Activated CD4-positive, alpha-beta T cell treated with anti-CD3 and anti-CD28 coated beads for 1 hour (primary cell): Measurements from ENCODE around the gene COX7B.
A peak's percentile ranks its signal among the peaks of the same experiment; 100 is the strongest.
"Not testable (repeated sequence)": the region's sequence is repeated elsewhere in the genome, so short reads cannot be mapped to it uniquely, and the experiment has no call there.

ENCODE experiments used
- DNase-seq: peaks from one replicate; pipeline ENCODE4 v3.0.0-alpha.2; 2020

Gene COX7B, protein sequence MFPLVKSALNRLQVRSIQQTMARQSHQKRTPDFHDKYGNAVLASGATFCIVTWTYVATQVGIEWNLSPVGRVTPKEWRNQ

DNA sequence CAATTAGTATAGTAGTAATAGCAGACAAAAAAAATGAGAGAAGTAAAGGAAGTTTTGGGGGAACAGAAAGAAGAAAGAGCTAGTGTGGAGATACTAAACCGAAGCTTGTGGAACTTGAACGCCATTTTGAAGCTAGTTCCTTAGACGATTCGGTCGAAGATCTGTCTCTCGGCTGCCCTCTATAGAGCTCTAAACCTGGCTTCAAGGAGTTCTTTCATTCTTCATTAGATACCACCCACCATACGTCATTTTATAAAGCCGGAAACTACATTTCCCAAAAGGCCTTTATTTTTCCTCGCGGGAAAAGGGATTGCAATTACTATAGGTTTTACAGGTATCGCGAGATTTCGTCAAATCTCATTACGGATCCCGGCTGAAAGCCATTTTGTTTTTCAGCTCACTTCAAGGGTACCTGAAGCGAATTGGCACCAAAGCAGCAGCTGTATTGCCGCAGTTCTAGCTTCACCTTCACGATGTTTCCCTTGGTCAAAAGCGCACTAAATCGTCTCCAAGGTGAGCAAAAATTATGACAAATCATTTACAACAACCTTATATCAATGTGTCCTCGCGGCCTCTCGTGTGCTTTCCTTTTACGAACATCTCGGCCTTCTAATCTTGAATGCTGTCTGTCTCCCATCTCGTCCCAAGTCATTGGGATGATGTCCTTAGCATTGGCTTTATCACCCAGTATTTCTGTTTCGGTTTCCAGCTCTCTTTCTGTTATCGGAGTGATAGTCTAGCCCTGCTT, at the start of gene COX7B:
Gene COX7B (plus strand): TSS at position 388 of the 748 bp plus-strand sequence. CDS start 86 bp downstream, at position 474.
- DNase-seq = peak; percentile 32

DNA sequence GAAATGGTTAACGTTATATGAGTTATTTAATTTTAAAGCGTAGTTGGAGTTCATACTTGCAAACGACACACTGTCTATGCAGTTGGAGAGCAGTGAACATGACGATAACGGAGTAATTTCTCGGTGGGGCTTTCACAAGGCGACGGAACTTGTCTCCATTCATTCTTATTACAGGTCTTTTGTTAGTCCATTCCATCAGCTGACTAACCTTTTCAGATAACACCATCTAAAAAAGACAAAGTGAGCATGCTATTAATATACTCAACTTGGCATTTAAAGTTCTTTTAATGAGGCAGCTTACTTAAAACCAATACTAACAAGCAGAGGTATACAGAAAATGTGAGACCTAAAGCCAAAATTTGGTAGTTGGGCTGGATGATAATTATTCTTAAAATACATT, 23.9 kb upstream of the COX7B start:
- DNase-seq = no peak

DNA sequence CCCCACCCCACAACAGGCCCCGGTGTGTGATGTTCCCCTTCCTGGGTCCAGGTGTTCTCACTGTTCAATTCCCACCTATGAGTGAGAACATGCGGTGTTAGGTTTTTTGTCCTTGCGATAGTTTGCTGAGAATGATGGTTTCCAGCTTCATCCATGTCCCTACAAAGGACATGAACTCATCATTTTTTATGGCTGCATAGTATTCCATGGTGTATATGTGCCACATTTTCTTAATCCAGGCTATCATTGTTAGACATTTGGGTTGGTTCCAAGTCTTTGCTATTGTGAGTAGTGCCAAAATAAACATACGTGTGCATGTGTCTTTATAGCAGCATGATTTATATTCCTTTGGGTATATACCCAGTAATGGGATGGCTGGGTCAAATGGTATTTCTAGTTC, 17.9 kb upstream of the COX7B start:
- not testable (repeated sequence) for DNase-seq

DNA sequence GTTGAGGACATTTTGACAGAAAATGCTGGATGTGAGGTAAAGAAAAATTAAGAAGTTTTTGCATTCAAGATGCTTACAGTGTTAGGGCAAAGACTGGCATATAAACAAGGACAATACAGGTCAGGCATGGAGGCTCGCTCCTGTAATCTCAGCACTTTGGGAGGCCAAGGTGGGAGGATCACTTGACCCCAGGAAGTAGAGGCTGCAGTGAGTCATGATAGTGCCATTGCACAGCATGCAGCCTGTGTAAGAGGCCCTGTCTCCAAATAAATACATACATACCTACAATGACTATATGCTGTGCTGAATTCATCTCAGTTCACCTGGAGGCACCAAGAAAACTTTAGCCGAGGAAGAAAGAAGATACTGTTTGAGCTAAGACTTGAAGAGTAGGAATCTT, 6.4 kb upstream of the COX7B start:
- no peak for DNase-seq

DNA sequence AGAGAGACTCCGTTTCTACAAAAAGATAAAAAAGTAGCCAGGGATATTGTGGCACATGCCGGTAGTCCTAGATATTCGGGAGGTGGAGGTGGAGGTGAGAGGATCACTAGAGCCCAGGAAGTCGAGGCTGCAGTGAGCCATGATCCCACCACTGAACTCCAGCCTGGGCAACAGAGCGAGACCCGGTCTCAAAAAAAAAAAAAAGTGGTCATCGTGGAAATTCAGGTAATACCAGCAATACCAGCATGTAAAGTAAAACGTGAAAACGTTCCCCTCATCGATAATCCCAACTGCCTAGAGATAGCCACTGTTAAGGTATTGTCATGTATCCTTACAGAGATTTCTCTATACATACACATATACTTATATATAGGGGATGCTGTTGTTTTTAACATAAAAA, 5.6 kb upstream of the COX7B start:
- no peak for DNase-seq

DNA sequence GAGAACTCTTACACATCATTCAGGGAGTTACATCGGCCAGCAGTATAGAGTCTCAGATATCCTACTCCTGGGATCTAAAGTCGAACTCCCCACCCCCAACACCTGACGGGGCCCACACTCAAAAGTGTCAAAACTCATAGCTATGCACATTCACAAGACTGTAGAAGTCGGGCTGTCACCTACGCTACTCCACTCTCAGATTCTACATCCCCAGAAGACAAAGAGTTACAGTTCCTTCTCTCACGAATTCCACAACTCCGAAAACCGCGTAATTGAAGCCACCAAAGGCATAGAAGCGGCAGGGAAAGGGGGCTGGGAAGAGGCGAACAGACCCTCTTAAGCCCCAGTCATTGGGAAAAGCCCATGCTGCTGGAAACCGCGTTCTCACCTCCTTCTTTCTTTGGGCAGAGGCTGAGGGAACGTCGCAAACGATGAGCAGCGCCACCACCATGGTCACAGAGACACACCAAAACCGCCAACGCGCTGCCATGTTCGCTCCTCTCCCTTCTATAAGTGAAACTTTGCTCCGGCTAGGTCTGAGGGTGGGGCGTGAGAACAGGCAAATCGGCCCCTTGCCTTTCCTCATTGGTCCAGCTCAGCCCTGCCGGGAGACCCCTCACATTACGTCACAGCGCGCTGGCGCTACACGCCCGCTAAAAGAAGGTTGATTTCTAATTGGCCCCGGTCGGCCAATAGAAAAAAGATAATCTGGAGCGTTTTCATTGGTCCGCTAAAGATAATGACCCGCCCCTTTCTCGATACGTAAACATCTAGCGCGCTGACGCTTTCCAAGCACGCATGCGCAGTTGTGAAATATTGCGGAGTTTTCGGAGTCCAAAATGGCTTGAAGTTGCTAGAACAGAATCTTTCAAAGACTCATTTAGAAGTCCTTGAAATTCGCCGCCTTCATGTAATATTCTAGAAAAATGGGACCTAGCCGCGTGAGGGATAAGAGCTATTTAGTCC, 4.1 kb upstream of the COX7B start, which contains the start of gene MAGT1:
Gene MAGT1 (minus strand): TSS at position 515 of the 966 bp plus-strand sequence. CDS start 25 bp downstream, at position 490.
- peak; percentile 83 for DNase-seq

DNA sequence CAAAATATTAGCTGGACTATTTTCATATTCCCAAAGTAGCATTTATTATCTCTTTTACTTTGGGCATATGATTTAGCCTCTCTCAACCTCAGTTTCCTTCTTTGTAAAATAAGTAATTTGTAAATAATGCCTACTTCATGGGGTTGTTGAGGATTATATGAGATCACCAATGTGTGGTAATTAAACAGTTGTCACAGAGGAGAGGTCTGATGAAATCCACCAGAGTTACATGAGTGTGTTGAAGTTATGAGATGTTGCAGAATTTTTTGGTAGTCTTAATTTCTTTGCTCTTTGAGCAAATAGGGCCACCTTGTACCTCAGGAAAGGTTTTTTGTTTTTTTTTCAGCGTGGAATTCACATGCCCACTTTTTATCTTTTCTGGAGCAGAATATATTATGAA, 1.4 kb downstream of the COX7B start:
- no peak for DNase-seq

DNA sequence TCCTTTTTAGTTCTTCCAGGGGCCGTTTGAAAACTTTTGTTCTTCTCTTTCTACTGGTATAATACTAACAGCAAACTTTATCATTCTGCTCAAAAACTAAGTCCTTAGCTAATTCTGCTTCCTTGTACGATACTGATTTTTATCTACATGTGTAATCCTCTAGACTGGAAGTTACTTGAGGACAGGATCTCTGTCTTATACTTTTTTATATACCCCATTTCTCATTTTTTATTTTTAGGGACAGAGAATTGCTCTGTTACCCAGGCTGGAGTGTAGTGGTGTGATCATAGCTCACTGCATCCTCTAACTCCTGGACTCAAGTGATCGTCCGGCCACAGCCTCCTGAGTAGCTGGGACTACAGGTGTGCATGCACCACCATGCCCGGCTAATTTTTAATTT, 2.2 kb downstream of the COX7B start:
- no peak for DNase-seq

DNA sequence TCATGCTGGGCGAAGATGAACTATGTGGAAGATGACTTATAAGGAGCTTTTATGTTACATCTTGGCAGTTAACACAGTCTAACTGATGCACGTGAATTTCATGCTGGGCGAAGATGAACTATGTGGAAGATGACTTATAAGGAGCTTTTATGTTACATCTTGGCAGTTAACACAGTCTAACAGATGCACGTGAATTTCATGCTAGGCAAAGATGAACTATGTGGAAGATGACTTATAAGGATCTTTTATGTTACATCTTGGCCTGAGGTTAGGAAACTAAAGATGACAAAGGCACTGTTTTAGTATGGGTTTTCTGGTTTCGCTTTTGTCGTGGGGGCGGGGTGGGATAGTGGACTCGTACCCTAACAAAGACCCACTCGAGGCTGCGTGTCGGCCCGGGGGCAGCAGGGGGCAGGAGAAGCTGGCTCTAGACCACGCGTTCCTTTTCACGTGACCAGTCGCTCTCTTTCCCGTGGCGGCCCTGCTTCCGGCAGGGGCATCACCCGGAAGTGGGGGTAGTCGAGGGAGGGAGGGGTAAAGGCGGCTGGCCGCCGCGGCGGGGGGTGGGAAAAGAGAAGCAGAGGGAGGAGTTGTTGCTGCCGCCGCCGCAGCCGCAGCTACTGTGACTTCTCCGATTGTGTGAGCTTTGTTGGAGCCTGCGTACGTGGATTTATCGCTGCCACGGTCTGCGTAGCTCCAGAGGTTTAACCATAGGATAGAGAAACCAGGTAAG, 11.0 kb downstream of the COX7B start, which contains the start of gene ATP7A:
Gene ATP7A (plus strand): TSS at position 586 of the 733 bp plus-strand sequence. CDS start 60,949 bp downstream, outside the sequence.
- DNase-seq = peak; percentile 85

DNA sequence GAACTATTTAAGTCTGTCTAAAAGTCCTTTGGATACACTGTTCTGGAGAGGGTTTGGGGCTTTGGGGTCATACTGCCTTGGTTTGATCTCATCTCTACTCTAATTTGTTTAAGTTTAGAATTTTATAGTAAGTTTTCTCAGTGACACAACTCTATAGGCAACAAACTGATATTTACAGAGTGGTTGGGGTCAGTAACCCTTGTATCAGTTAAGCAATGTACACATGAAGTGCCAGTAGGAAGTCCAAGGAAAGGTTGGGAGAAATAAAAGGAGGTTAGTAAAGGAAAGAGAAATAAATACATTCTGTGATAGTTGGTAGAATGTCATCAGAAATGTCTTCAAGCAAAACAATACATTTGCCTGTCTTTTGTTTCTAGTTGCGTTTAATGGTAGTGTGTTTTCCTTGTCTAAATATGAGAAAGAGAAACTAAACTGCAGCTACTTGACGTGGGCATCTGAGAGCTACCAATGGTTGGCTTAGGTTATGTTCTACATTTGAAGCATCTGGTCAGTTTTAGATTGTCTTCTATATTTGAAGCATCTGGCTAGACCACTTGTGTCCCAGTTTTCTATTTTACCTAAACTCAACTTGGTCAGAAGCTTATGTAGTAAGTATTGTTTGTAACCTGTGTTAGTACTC, 18.1 kb downstream of the COX7B start:
- no peak for DNase-seq

DNA sequence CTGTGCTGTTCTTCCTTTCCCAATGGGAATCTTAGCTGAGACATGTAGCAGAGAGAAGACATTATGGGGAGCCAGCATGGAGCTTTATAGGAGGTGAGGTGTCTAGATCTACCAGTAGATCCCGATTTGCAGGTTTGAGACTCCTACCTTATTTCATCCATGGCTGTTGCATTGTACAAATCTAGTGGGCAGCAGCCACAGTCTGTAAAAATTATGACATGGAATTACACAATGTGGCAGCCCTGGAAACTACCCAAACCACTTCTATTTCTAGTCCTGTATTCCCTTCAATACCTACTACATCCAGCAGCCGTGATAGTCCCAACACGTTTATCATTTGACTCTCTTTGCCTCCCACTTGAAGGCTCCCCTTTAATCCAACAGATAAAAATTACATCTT, 19.3 kb downstream of the COX7B start:
- DNase-seq = no peak

DNA sequence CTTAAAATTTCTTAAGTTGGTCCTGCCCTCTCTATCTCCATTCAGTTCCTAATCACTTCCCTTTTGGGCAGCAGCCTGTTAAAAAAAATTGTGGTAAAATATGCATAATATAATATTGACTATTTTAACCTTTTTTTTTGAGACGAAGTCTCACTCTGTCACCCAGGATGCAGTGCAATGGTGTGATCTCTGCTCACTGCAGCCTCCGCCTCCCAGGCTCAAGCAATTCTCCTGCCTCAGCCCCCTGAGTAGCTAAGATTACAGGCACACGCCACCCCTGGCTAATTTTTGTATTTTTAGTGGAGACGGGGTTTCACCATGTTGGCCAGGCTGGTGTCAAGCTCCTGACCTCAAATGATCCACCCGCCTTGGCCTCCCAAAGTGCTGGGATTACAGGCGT, 20.1 kb downstream of the COX7B start:
- not testable (repeated sequence) for DNase-seq

DNA sequence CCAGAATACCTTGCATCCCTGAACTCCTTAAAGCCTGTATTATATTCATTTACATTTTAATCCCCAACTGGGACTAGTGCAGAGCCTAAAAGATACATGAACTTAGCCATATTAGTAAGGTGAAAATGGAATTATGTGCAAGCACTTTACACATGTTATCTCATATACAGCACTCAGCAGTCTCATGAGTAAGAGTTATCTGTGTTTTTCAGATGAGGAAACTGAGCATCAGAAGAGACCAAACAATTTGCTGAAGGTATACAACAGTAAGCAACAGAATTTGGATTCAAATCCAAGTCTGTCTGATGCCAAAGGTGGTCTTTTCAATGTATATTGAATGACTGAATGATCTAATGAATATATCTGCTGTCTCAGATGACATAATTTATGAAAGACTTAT, 23.5 kb downstream of the COX7B start:
- DNase-seq = no peak

DNA sequence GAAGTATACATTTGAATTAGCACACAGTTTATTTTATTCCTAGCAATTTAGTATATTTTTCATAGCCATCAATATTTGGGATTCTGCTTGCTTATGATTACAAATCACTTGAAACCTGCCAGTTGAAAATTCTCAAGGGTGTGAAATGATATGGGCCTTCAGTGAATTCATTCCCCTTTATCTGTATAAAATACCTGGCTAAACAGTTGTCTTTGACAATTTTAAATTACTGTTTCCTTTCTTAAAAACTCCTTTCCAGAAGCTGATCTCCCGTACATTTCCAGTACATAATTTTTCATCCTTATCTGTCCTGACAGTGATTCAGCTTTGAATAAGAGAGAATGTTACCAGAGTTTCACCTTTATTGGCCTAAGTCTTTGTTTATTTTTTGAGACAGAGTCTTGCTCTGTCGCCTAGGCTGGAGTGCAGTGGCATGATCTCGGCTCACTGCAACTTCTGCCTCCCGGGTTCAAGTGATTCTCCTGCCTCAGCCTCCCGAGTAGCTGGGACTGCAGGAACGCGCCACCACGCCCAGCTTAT, 25.1 kb downstream of the COX7B start:
- DNase-seq = no peak

DNA sequence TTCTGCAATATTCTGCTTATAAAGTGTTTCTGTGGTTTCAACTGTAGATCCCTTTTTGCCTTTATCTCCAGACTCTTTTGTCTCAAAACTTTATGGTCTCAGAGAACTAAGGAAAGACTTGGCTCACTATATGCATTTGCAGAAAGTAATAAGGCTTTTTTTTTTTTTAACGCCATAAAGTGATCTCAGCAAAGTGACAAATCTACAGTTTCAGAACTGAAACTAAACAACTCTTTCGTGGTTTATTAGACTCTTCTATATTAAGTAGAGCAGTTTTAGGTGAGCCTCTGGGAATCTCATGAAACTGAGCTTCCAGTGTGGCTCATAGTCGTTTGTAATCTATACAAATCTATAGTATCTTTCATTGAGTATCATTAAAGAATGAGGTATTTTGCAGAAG, 26.5 kb downstream of the COX7B start:
- DNase-seq = no peak

DNA sequence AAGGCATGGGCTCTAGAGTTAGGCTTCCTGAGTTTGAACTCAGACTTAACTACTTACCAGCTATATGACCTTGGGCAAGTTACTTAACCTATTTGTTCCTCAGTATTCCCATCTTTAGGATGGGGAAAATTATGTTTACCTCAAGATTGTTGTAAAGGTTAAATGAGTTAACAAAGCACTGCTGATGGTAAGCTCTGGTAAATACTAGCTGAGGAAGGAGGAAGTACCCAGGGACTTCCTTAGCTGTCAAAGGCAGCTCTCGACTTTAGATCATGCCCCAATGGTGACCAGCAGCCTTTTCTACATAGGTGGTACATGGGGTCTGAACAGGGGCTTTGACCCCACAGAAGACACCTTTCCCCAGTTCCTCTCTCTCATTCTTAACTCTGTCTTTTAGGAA, 31.3 kb downstream of the COX7B start:
- no peak for DNase-seq

DNA sequence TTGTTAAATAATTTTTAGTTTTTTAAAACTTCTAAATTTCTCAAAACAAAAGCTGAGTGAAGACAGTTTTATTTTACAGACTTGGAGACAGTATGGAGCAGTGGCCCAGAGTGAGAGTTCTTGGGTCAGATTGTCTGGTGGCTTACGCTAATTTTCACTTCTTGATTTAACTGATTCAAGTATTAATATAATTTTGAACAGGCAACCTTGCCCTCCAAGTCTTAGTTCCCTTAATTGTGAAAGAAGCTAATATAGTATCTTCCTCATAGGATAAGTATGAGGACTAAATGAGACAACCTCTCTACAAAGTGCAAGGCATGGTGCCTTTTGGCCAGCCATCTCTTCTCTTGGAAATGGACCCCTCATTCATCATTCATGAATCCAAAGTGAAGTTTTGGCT, 36.6 kb downstream of the COX7B start:
- DNase-seq = no peak

DNA sequence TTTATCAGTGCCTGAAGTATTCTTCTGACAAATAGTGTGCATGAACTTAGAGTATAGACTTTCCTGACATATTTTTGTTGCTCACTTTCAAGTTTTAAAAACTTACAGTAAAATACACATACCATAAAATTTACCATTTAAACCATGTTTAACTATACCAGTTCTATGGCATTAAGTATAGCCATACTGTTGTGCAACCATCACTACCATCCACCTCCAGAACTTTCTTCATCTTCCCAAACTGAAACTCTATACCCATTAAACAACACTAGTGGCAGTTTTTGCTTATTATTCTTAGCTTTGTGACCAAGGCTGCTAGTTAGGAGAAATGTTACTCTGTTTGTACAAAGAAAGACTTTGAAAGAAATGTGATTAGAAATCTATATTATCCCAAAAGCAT, 37.0 kb downstream of the COX7B start:
- no peak for DNase-seq

DNA sequence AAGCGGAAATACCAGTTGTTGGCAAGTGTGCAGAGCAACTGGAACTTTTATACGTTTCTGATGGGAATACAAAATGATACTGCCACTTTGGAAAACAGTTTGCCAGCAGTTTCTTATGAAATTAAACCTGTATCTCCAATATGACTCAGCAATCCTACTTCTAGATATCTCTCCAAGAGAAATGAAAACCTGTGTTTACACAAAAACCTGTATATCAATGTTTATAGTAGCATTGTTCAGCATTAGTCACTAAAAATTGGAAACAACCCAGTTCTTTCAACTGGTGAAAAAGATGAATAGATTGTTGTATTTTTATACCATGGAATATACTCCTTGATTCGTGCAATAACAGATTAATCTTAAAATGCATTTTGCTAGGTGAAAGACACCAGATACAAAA, 38.0 kb downstream of the COX7B start:
- no peak for DNase-seq

DNA sequence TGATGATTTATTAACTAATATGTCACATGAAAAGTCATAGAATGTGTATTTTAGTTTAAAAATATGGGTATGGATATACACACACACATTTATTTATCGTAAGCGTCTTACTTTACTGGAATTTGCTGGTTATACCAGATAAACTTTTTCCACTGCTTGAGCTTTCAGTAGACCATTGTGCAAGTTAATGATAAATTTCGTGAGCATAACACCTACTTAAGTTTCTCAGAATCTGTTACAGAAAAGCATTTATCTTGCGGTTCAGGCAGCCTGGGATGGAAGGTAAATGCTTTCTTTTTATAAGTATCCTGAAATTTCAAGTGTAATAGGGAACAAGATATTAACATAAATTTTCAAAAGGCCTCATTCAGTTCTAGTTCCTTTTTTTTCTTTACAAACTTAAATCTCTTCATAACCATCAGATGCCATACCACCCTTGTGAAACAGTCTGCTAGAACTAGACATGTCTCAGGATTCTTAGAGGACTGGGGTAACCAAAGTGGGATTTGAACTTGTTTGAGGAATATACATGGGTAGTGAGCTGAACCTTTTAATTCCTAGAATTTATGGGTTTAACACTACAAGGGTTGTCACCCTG, 38.9 kb downstream of the COX7B start:
- no peak for DNase-seq

DNA sequence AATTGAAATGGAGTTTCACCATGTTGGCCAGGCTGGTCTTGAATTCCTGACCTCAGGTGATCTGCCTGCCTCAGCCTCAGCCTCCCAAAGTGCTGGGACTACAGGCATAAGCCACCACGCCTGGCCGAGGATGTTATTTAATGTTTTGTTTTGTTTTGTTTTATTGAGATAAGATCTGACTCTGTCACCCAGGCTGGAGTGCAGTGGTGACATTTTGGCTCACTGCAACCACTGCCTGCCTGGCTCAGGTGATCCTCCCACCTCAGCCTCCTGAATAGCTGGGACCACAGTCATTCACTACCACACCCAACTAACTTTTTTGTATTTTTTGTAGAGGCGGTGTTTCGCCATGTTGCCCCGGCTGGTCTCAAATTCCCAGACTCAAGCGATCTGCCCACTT, 45.8 kb downstream of the COX7B start:
- DNase-seq = not testable (repeated sequence)
